Activated CD4-positive, alpha-beta T cell treated with anti-CD3 and anti-CD28 coated beads, Interleukin-2, amount 10 ng/mL, durations not matched to agents 24 days and 14 days (primary cell): Measurements from ENCODE around the gene SLC5A10. TPM values are rescaled to one million over a fixed set of nuclear protein-coding genes. Genes with fewer than 3 reads are reported as not detected.

Experiments used
- DNase-seq: peaks from one replicate; pipeline ENCODE4 v3.0.0; 2022
- H3K27ac Mint-ChIP-seq: one replicate; pipeline ENCODE4 v1.8.0; 2022; ENCODE audit warnings: mild to moderate bottlenecking, mixed read lengths
- H3K27me3 Mint-ChIP-seq: one replicate; pipeline ENCODE4 v1.8.0; 2022; ENCODE audit warnings: mixed read lengths
- H3K36me3 Mint-ChIP-seq: one replicate; pipeline ENCODE4 v1.8.0; 2022; ENCODE audit warnings: low read depth, mild to moderate bottlenecking, mixed read lengths
- H3K4me1 Mint-ChIP-seq: one replicate; pipeline ENCODE4 v1.8.0; 2021; ENCODE audit warnings: mixed read lengths
- H3K4me3 Mint-ChIP-seq: one replicate; pipeline ENCODE4 v1.8.0; 2022; ENCODE audit warnings: mild to moderate bottlenecking, moderate library complexity, mixed read lengths
- H3K9me3 Mint-ChIP-seq: one replicate; pipeline ENCODE4 v1.8.0; 2021; ENCODE audit warnings: mixed read lengths
- intact Hi-C: fragments of 100-400 bp; cut with micrococcal nuclease; formaldehyde crosslinking; loops from one replicate; pipeline ENCODE4 v1.15.1; 2023
- total RNA-seq: library from RNA; stranded (reverse); gene quantifications from 2 replicates; pipeline ENCODE4 v1.2.3, GENCODE V29; 2022

SLC5A10 gene
- total RNA-seq, 1 donor from 2014 or later = not detected

- DNase-seq = no peak
- intact Hi-C loops = no loop called here
- H3K4me1 Mint-ChIP-seq = peaks cover 17% of the 10 kb centered on the region
- H3K4me3 Mint-ChIP-seq = no peak overlapping the region
- no peaks in the 10 kb centered on the region for H3K9me3 Mint-ChIP-seq
- H3K27me3 Mint-ChIP-seq = no peaks in the 10 kb centered on the region
- H3K36me3 Mint-ChIP-seq = no peaks in the 10 kb centered on the region
- H3K27ac Mint-ChIP-seq = no peak overlapping the region
Observed at GRCh38 chr17:18964018-18964351, 12.0 kb downstream of the SLC5A10 start.

GRCh38 chr17:18964550-18964949 is 12.6 kb downstream of the SLC5A10 start:
- no peaks in the 10 kb centered on the region for H3K27me3 Mint-ChIP-seq
- no peak overlapping the region for H3K27ac Mint-ChIP-seq
- no peak for DNase-seq
- H3K4me3 Mint-ChIP-seq = no peak overlapping the region
- H3K36me3 Mint-ChIP-seq = no peaks in the 10 kb centered on the region
- peaks cover 18% of the 10 kb centered on the region for H3K4me1 Mint-ChIP-seq
- no peaks in the 10 kb centered on the region for H3K9me3 Mint-ChIP-seq
- intact Hi-C loops = no loop called here

- H3K9me3 Mint-ChIP-seq = no peaks in the 10 kb centered on the region
- H3K4me1 Mint-ChIP-seq = peaks cover 18% of the 10 kb centered on the region
- DNase-seq = no peak
- intact Hi-C loops = loop anchor here (5.0 kb wide), 1 partner anchor 37 kb away; the partner anchor contains the start of gene FAM83G
- no peaks in the 10 kb centered on the region for H3K27me3 Mint-ChIP-seq
- peak overlapping the region; percentile 35 for H3K27ac Mint-ChIP-seq
- no peak overlapping the region for H3K4me3 Mint-ChIP-seq
- H3K36me3 Mint-ChIP-seq = peaks cover 4% of the 10 kb centered on the region
Observed at GRCh38 chr17:18965530-18966236, 13.7 kb downstream of the SLC5A10 start.

- Mint-ChIP-seq H3K9me3 (no peaks in the 10 kb centered on the region), H3K36me3 (peaks cover 4% of the 10 kb centered on the region), H3K4me3 (no peak overlapping the region), H3K27ac (no peak overlapping the region), H3K27me3 (no peaks in the 10 kb centered on the region), H3K4me1 (peaks cover 11% of the 10 kb centered on the region)
- no peak for DNase-seq
- intact Hi-C loops = loop anchor here (5.0 kb wide), 1 partner anchor 35 kb away; the partner anchor contains the start of gene FAM83G
Observed at GRCh38 chr17:18966831-18967624, 15.1 kb downstream of the SLC5A10 start.

- Mint-ChIP-seq H3K4me3 (no peak overlapping the region), H3K9me3 (no peaks in the 10 kb centered on the region), H3K27ac (no peak overlapping the region), H3K36me3 (peaks cover 4% of the 10 kb centered on the region), H3K4me1 (peaks cover 6% of the 10 kb centered on the region), H3K27me3 (no peaks in the 10 kb centered on the region)
- intact Hi-C loops = loop anchor here (5.0 kb wide), 1 partner anchor 34 kb away; the partner anchor contains the start of gene FAM83G
- DNase-seq = no peak
Observed at GRCh38 chr17:18967916-18968315, 16.0 kb downstream of the SLC5A10 start.

- H3K4me3 Mint-ChIP-seq = no peak overlapping the region
- DNase-seq = no peak
- peaks cover 5% of the 10 kb centered on the region for H3K36me3 Mint-ChIP-seq
- H3K27me3 Mint-ChIP-seq = no peaks in the 10 kb centered on the region
- peaks cover 4% of the 10 kb centered on the region for H3K4me1 Mint-ChIP-seq
- no peak overlapping the region for H3K27ac Mint-ChIP-seq
- no peaks in the 10 kb centered on the region for H3K9me3 Mint-ChIP-seq
- intact Hi-C loops = loop anchor here (5.0 kb wide), 1 partner anchor 34 kb away; the partner anchor contains the start of gene FAM83G
Observed at GRCh38 chr17:18968345-18968744, 16.4 kb downstream of the SLC5A10 start.

- Mint-ChIP-seq H3K9me3 (no peaks in the 10 kb centered on the region), H3K4me3 (no peak overlapping the region), H3K27ac (no peak overlapping the region), H3K4me1 (peaks cover 4% of the 10 kb centered on the region), H3K36me3 (peaks cover 6% of the 10 kb centered on the region), H3K27me3 (no peaks in the 10 kb centered on the region)
- intact Hi-C loops = loop anchor here (5.0 kb wide), 1 partner anchor 33 kb away; the partner anchor contains the start of gene FAM83G
- no peak for DNase-seq
Observed at GRCh38 chr17:18968945-18969887, 17.3 kb downstream of the SLC5A10 start.

- H3K9me3 Mint-ChIP-seq = no peaks in the 10 kb centered on the region
- intact Hi-C loops = loop anchor here (2.0 kb wide), 1 partner anchor 16 kb away; no protein-coding TSS in a partner anchor
- peaks cover 6% of the 10 kb centered on the region for H3K36me3 Mint-ChIP-seq
- no peak overlapping the region for H3K27ac Mint-ChIP-seq
- H3K4me1 Mint-ChIP-seq = peaks cover 8% of the 10 kb centered on the region
- H3K4me3 Mint-ChIP-seq = no peak overlapping the region
- no peak for DNase-seq
- no peaks in the 10 kb centered on the region for H3K27me3 Mint-ChIP-seq
Observed at GRCh38 chr17:18970582-18971480, 18.9 kb downstream of the SLC5A10 start.

GRCh38 chr17:18971801-18972200 is 19.8 kb downstream of the SLC5A10 start:
- intact Hi-C loops = loop anchor here (2.0 kb wide), 1 partner anchor 17 kb away; no protein-coding TSS in a partner anchor
- H3K4me3 Mint-ChIP-seq = no peak overlapping the region
- H3K27me3 Mint-ChIP-seq = no peaks in the 10 kb centered on the region
- no peak for DNase-seq
- no peaks in the 10 kb centered on the region for H3K9me3 Mint-ChIP-seq
- peaks cover 9% of the 10 kb centered on the region for H3K36me3 Mint-ChIP-seq
- no peak overlapping the region for H3K27ac Mint-ChIP-seq
- peaks cover 8% of the 10 kb centered on the region for H3K4me1 Mint-ChIP-seq

- Mint-ChIP-seq H3K27ac (peak overlapping the region; percentile 52), H3K27me3 (no peaks in the 10 kb centered on the region), H3K4me3 (no peak overlapping the region), H3K4me1 (peaks cover 7% of the 10 kb centered on the region), H3K9me3 (no peaks in the 10 kb centered on the region), H3K36me3 (peaks cover 12% of the 10 kb centered on the region)
- intact Hi-C loops = no loop called here
- DNase-seq = no peak
Observed at GRCh38 chr17:18974407-18975149, 22.6 kb downstream of the SLC5A10 start.

- Mint-ChIP-seq H3K27ac (no peak overlapping the region), H3K9me3 (no peaks in the 10 kb centered on the region), H3K36me3 (peaks cover 7% of the 10 kb centered on the region), H3K4me3 (no peak overlapping the region), H3K27me3 (no peaks in the 10 kb centered on the region), H3K4me1 (peaks cover 4% of the 10 kb centered on the region)
- DNase-seq = no peak
- intact Hi-C loops = no loop called here
Observed at GRCh38 chr17:18975597-18975996, 23.6 kb downstream of the SLC5A10 start.

- Mint-ChIP-seq H3K4me3 (no peak overlapping the region), H3K36me3 (peaks cover 7% of the 10 kb centered on the region), H3K9me3 (no peaks in the 10 kb centered on the region), H3K4me1 (peaks cover 4% of the 10 kb centered on the region), H3K27me3 (no peaks in the 10 kb centered on the region), H3K27ac (no peak overlapping the region)
- intact Hi-C loops = no loop called here
- DNase-seq = no peak
Observed at GRCh38 chr17:18976201-18976600, 24.2 kb downstream of the SLC5A10 start.
